GM12878 (cell line): ENCODE measurements around the gene STMP1. TPM values are rescaled to one million over a fixed set of nuclear protein-coding genes. Genes with fewer than 3 reads are reported as not detected.

Experiments used
- ATAC-seq: fragments of 200-7000 bp; cut with Tn5 transposase; 3 replicates; pipeline ENCODE4 v1.9.1; 2020; ENCODE audit warnings: mild to moderate bottlenecking, moderate library complexity
- BruUV-seq: library from RNA; stranded (reverse); fragments of 400-500 nt; replicated peaks from 2 replicates; lab custom pipeline; 2021; lab: Mats Ljungman, UMichigan
- CTCF ChIA-PET: fragments of 300-600 bp; sonication (Branson Sonifier 250); formaldehyde crosslinking; extraction: SDS; loops from one replicate; lab custom pipeline; 2021; ENCODE audit warnings: inconsistent platforms; lab: Yijun Ruan, JAX
- POLR2A ChIA-PET: fragments of 350-600 bp; formaldehyde crosslinking; extraction: SDS; loops from one replicate; lab custom pipeline; 2021; ENCODE audit warnings: inconsistent platforms; lab: Charles Lee
- RAD21 ChIA-PET: fragments of 300-600 bp; sonication (Branson Sonifier 250); formaldehyde crosslinking; loops from one replicate; lab custom pipeline; 2023; ENCODE audit warnings: antibody characterized with exemption; ENCODE audit not compliant: unreplicated experiment; lab: Charles Lee
- SMC1A ChIA-PET: fragments of 300-600 bp; sonication (Branson Sonifier 250); formaldehyde crosslinking; loops from one replicate; lab custom pipeline; 2023; ENCODE audit not compliant: unreplicated experiment, uncharacterized antibody; lab: Charles Lee
- DNase-seq: peaks from one replicate; pipeline ENCODE4 v3.0.0-alpha.2; 2011; ENCODE audit warnings: low read depth, low spot score
- FAIRE-seq: peaks from 3 replicates; lab custom pipeline; 2011; peaks lifted over from hg19 to GRCh38; lab: Jason Lieb, UNC
- H2AFZ ChIP-seq: 2 replicates; pipeline ENCODE4 v1.6.0; 2011; ENCODE audit warnings: low read depth, low read length, control low read depth; ENCODE audit not compliant: control insufficient read depth
- H3K27ac ChIP-seq: 2 replicates; pipeline ENCODE4 v1.5.1; 2011; ENCODE audit warnings: control low read depth; ENCODE audit not compliant: control insufficient read depth, insufficient read depth
- H3K27me3 ChIP-seq, 2 experiments: replicated peaks in 1 of 2; 2 replicates each; pipeline versions ENCODE4 v1.6.0 to v1.6.1; 2011; ENCODE audit warnings: low read length in 1 of 2; ENCODE audit not compliant: control insufficient read depth in 2 of 2, insufficient read depth in 2 of 2
- H3K36me3 ChIP-seq, 2 experiments: 2 replicates each; pipeline ENCODE4 v1.5.1; 2011; ENCODE audit warnings: low read length in 1 of 2; ENCODE audit not compliant: control insufficient read depth in 2 of 2, insufficient read depth in 2 of 2
- H3K4me1 ChIP-seq: 2 replicates; pipeline ENCODE4 v1.6.1; 2011; ENCODE audit warnings: mild to moderate bottlenecking, low read length, moderate library complexity, mixed read lengths; ENCODE audit not compliant: control insufficient read depth, insufficient read depth
- H3K4me2 ChIP-seq: 2 replicates; pipeline ENCODE4 v1.6.0; 2011; ENCODE audit warnings: control low read depth; ENCODE audit not compliant: control insufficient read depth, insufficient read depth
- H3K4me3 ChIP-seq: fragments of 200-600 bp; sonication (generic); 2 replicates; pipeline ENCODE4 v1.5.1; 2016
- H3K79me2 ChIP-seq: 2 replicates; pipeline ENCODE4 v1.6.0; 2011; ENCODE audit warnings: low read length; ENCODE audit not compliant: control insufficient read depth, insufficient read depth
- H3K9ac ChIP-seq: 2 replicates; pipeline ENCODE4 v1.8.0; 2011; ENCODE audit warnings: low read length, control low read depth, mixed read lengths; ENCODE audit not compliant: control insufficient read depth, insufficient read depth
- H3K9me3 ChIP-seq: replicated peaks from 3 replicates; pipeline ENCODE4 v1.5.1; 2011; ENCODE audit warnings: mild to moderate bottlenecking, low read length; ENCODE audit not compliant: control insufficient read depth, insufficient read depth
- H4K20me1 ChIP-seq: 2 replicates; pipeline ENCODE4 v1.6.0; 2011; ENCODE audit not compliant: control insufficient read depth, insufficient read depth
- SUPT20H ChIP-seq: IDR thresholded peaks from 2 replicates; pipeline ENCODE4 v1.6.1; 2011; ENCODE audit warnings: low read depth, mild to moderate bottlenecking, low read length, moderate library complexity, borderline replicate concordance; ENCODE audit not compliant: control insufficient read depth
- WGBS: methylation state at CpG from one replicate; pipeline ENCODE4 v1.1.6; 2016; ENCODE audit warnings: low lambda C conversion rate; ENCODE audit not compliant: insufficient replicate concordance, insufficient coverage; ENCODE audit errors: missing lambda C conversion rate; 5-methylcytosine and 5-hydroxymethylcytosine counted together
- in situ Hi-C: fragments of 300-500 bp; cut with MboI; formaldehyde crosslinking; loops from 9 replicates; pipeline ENCODE4 v1.14.3; 2018; ENCODE audit warnings: mixed read lengths
- intact Hi-C: fragments of 100-400 bp; cut with micrococcal nuclease; formaldehyde crosslinking; loops from one replicate; pipeline ENCODE4 v1.14.2; 2022; ENCODE audit not compliant: unreplicated experiment
- polyA plus RNA-seq, 11 experiments: library from polyadenylated mRNA; depleted of rRNA in 4 of 11; unstranded in 6 of 11; stranded (reverse) in 5 of 11; fragments of >200 nt; fragmentation: Nextera tagmentation in 4 of 11; fragmentation: Illumina TruSeq in 1 of 11; extraction: Ambion mirVana in 4 of 11; extraction: Trizol in 1 of 11; gene quantifications; 1 replicate in 1 of 11; 2 replicates in 10 of 11; pipeline versions ENCODE4 v1.2.1 to v1.2.3, GENCODE V29; 2011 to 2016; ENCODE audit warnings: inconsistent platforms in 2 of 11, missing spikeins in 2 of 11, low read depth in 1 of 11
- total RNA-seq, 4 experiments: library from RNA; depleted of rRNA in 3 of 4; stranded (reverse); fragments of >200 nt in 3 of 4; fragmentation: Illumina TruSeq in 1 of 4; extraction: Trizol in 1 of 4; gene quantifications; 2 replicates each; pipeline versions ENCODE4 v1.2.1 to v1.2.3, GENCODE V29; 2013 to 2021
- TF ChIP-seq, protein P1 (sequence below), 3 experiments: IDR thresholded peaks in 2 of 3; conservative IDR thresholded peaks in 1 of 3; 2 replicates each; pipeline ENCODE4 v1.5.1; 2011; ENCODE audit warnings: low read depth in 3 of 3, low read length in 3 of 3, mild to moderate bottlenecking in 3 of 3, control low read depth in 2 of 3, moderate library complexity in 2 of 3, inconsistent platforms in 1 of 3, mixed read lengths in 1 of 3; ENCODE audit not compliant: control insufficient read depth in 2 of 3, insufficient read depth in 1 of 3; ENCODE audit errors: extremely low read depth in 1 of 3

STMP1 gene
- total and polyA plus RNA-seq, 10 of the 15 experiments (the other 5 are each of a cell fraction or from before 2014, with no cell fraction given): 8.0 to 79.9 (median 24.7) TPM

- in situ Hi-C loops: no loop called here
- ChIA-PET CTCF (interaction anchor here (1.0 to 4.4 kb wide), 9 partner anchors 9 to 438 kb away, joined by 3 to 56 read pairs (median 4); partner anchors contain the start of gene NUP205), POLR2A (interaction anchor here (0.6 kb wide), 1 partner anchor 20 kb away, joined by 4 read pairs; no protein-coding TSS in a partner anchor), RAD21 (interaction anchor here (2.0 kb wide), 1 partner anchor 39 kb away, joined by 6 read pairs; no protein-coding TSS in a partner anchor)
- DNase-seq: no peak
- no peak overlapping the region for H3K4me3 ChIP-seq
- no peaks in the 10 kb centered on the region for H3K79me2 ChIP-seq
- no peak for FAIRE-seq
- no TSS peak for BruUV-seq
- H3K4me2 ChIP-seq: no peak overlapping the region
- H2AFZ ChIP-seq: no peak overlapping the region
- peak; percentile 57 for ATAC-seq
- H3K9me3 ChIP-seq: no peaks in the 10 kb centered on the region
- no peaks in the 10 kb centered on the region for H3K27me3 ChIP-seq
- no peaks in the 10 kb centered on the region for H3K36me3 ChIP-seq
- TF ChIP-seq, protein P1, sequence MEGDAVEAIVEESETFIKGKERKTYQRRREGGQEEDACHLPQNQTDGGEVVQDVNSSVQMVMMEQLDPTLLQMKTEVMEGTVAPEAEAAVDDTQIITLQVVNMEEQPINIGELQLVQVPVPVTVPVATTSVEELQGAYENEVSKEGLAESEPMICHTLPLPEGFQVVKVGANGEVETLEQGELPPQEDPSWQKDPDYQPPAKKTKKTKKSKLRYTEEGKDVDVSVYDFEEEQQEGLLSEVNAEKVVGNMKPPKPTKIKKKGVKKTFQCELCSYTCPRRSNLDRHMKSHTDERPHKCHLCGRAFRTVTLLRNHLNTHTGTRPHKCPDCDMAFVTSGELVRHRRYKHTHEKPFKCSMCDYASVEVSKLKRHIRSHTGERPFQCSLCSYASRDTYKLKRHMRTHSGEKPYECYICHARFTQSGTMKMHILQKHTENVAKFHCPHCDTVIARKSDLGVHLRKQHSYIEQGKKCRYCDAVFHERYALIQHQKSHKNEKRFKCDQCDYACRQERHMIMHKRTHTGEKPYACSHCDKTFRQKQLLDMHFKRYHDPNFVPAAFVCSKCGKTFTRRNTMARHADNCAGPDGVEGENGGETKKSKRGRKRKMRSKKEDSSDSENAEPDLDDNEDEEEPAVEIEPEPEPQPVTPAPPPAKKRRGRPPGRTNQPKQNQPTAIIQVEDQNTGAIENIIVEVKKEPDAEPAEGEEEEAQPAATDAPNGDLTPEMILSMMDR (IDR thresholded peaks at IDR 0.05 in 2 of 3, conservative IDR thresholded peaks at IDR 0.05 in 1 of 3; ENCODE audit: control insufficient read depth in 2 of 3, extremely low read depth in 1 of 3, insufficient read depth in 1 of 3, low read depth in 3 of 3, low read length in 3 of 3): 0 out of 6 replicates have a peak, but pooled peaks of 2 of the 3 experiments have one; percentile 4 to 13
- no peak for TF ChIP-seq SUPT20H
- TF ChIP-seq, all 136 proteins: peak for 1
- WGBS: 57% methylated on average over 4 of the region's 4 CpGs
- H3K27ac ChIP-seq: no peak overlapping the region
- no peaks in the 10 kb centered on the region for H4K20me1 ChIP-seq
- no peaks in the 10 kb centered on the region for H3K4me1 ChIP-seq
- H3K9ac ChIP-seq: no peak overlapping the region
- intact Hi-C loops: no loop called here
- SMC1A ChIA-PET: interaction anchor here (1.0 to 2.3 kb wide), 4 partner anchors 13 to 437 kb away, joined by 3 to 15 read pairs (median 4); no protein-coding TSS in a partner anchor
These were observed 50.0 kb downstream of the STMP1 start for GRCh38 chr7:135712182-135712782.
